Stimulated activated CD8-positive, alpha-beta memory T cell treated with anti-CD3 and anti-CD28 coated beads, Interleukin-7, amount 100 ng/mL, for 4 hours (primary cell): Measurements from ENCODE around the gene UMAD1.

Source experiments
- DNase-seq, 2 donors: peaks; one replicate each; pipeline ENCODE4 v3.0.0-alpha.2; 2020; ENCODE audit warnings: low read depth in 2 of 2

The UMAD1 gene

GRCh38 chr7:7830122-7830878, 189.7 kb downstream of the UMAD1 start:
- DNase-seq = no peak

DNA sequence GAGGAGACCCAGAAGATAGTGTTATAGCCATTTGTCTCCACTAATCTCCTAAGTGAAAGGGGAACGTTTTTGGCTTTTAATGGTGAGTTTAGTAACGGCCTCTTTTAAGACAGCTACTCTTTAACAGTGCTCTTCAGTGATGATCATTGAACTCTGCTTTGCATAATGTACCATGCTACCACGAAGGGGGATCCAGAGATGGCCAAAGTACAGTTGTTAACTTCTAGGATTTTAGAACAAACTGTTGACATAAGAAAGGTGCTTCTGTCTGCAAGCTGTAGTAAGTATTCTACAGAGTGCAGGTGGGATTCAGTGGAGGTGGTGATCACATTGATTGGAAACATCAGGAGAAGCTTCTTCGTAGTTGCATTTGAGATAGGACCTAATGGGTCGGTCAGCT, 192.0 kb downstream of the UMAD1 start:
- no peak for DNase-seq

GRCh38 chr7:7834761-7835160, 194.2 kb downstream of the UMAD1 start:
- DNase-seq = no peak

- DNase-seq = no peak
These were observed 200.5 kb downstream of the UMAD1 start for GRCh38 chr7:7841027-7841426.

- DNase-seq = no peak
These were observed 202.7 kb downstream of the UMAD1 start for GRCh38 chr7:7843240-7843639.

- DNase-seq = no peak
These were observed 203.4 kb downstream of the UMAD1 start for GRCh38 chr7:7843972-7844371.

DNA sequence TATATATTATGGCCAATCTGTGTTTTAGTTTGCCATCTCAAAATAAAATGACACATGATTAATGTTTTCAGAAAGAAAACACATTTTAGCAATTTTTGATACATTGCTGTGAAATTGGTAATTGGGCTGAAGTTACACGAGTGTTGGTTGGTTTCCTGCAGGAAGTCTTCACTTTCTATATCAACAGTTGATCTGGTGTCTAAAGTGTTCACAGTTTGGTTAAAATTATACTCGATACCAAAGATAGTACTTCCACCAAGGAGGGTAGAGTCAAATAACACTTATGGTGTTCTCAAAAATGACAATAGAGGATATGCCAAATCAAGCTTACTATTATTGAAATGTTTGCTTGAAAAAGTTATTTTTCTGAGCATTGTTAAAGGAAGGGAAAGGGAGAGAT, 207.7 kb downstream of the UMAD1 start:
- DNase-seq = no peak

DNA sequence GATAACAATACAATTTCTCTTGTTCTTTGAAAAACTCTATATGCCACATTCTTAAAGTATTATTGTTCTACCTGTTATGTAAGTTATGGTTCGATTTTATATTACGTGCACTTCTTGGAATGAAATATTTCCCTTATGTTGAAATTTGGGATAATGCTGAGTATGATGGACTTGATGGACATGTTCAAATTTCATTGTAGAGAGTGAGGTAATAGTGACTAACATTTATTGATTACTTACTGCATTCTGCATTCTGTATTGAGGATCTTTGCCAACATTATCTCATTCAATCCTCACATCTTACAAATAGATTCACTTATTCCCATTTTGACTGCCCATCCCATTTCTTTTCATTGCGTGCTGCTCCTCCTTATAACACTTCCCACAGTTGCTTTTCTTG, 208.3 kb downstream of the UMAD1 start:
- no peak for DNase-seq

DNA sequence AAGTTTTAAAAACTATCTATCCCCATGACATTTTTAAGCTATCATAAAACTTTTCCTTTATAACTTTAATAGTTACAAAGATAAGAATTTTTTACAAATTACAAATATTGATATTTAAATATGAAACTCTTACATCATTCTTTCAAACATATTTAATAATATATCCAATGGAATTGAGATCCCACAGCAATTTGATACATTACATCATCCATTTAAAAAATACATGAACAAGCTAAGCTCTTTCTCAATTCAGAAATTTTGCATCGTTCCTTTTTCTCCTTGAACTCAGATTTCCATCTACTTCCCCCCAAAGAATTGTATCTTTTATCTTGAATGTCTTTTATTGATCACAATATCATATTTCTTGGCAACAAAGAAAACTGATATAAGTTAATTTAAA, 209.6 kb downstream of the UMAD1 start:
- DNase-seq = no peak

DNA sequence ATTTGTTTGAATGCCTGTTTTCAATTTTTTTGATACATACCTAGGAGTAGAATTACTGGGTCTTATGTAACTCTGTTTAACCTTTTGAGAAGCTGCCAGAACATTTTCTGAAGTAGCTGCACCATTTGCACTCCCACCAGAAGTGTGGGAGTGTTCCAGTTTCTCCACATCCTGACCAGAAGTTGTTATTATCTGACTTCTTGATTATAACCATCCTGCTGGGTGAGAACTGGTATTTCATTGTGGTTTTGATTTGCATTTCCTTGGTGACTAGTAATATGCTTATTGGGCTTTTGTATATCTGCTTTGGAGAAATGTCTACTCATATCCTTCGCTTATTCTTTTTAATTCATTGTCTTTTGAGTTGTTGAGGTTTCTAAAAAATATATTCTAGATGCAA, 210.8 kb downstream of the UMAD1 start:
- DNase-seq = no peak

GRCh38 chr7:7851991-7852390, 211.4 kb downstream of the UMAD1 start:
- no peak for DNase-seq

DNA sequence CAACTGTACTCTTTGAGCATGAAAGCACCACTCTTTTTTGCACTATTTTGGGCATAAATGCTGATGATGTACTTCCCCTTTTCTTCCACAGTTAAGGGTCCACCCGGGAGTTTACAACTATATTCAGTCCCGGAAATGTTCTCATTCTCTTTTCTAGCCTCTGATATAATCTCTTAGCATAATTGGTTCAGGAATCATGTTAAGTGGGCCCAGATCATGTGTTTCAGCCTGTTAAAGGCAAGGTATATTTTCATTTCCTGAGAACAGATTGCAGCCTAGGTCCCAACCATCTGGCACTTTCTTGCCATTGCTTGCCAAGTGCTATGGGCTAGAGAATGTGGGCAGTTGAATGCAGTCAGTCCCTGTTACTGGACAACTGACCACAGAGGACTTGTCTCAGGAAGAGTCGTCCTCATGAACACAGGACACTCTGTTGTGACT, 216.6 kb downstream of the UMAD1 start:
- DNase-seq = no peak

GRCh38 chr7:7858559-7858958, 218.0 kb downstream of the UMAD1 start:
- no peak for DNase-seq

DNA sequence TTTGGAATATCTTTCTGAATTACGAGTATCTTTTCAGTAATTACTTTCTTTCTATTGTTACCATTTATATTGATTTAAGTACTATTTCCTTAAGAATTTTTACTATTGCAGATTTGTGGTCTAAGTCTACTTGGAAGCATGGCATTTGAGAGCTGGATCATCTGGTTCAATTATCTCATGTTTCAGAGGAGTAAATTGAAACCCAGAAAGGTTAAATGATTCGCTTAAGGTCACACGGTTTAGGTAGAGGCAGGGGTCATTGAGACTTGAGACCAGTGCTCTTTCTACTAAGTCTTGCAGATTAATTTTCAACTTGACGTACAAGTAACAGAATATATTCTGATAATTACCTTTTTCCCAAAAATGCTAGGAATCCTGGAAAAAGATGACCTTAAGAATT, 218.9 kb downstream of the UMAD1 start:
- no peak for DNase-seq

DNA sequence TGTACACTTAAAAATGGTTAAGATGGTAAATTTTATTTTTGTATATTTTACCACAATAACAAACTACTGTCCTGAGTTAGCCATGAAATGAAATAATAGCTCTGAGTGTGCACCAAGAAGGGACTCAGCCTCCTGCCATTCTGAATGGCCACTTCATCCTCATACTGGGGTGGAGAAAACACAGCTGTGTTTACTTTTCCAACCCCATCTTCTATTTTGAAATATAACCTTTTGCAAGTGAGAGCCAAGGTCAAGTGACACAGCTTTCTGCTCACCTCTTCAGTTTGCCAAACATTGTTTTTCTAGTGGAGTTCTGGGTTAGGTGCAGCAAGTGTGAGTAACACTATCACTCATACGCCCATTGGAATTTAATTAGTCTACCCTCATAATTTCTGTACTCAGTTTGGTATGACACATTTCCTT, 220.7 kb downstream of the UMAD1 start:
- DNase-seq = no peak

- DNase-seq = no peak
These were observed 221.8 kb downstream of the UMAD1 start for GRCh38 chr7:7862393-7862792.

- DNase-seq = no peak
These were observed 227.5 kb downstream of the UMAD1 start for GRCh38 chr7:7867846-7868571.

- no peak for DNase-seq
These were observed 228.0 kb downstream of the UMAD1 start for GRCh38 chr7:7868572-7868899.

GRCh38 chr7:7869036-7869435, 228.5 kb downstream of the UMAD1 start:
- DNase-seq = no peak

GRCh38 chr7:7869651-7870050, 229.1 kb downstream of the UMAD1 start:
- no peak for DNase-seq

- DNase-seq = no peak
These were observed 230.0 kb downstream of the UMAD1 start for GRCh38 chr7:7870555-7870954.

DNA sequence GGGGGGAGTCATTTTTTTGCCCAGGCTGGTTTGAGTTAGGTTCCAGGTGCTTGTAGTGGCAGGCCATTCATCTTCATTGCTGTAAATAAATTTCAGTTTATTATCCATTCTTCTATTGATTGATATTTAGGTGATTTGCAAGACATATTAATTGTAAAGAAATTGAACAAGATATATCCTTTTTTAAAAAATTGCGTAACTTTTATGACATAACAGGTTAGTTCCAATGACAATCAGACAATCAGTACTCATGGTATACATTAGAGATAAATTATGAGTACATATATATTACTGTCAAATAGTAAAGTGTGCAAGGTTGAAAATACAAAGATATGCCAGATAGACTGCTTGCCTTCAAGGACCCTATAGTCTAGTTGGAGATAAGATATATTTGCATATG, 235.9 kb downstream of the UMAD1 start:
- no peak for DNase-seq

DNA sequence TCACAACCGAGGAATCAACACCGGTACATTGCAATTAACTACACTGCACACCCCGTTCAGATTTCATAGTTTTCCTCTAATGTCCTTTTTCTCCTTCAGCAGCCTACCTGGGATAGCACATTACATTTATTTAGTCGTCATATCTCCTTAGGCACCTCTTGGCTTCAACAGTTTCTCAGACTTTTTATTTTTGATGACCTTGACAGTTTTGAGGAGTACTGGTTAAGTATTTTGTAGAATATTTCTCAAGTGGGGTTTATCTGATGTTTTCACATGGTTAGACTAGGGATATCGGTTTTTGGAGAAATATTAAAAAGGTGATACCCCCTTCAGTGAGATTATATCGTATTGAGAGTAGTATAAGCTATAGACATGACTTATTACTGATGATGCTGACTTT, 241.0 kb downstream of the UMAD1 start:
- no peak for DNase-seq

DNA sequence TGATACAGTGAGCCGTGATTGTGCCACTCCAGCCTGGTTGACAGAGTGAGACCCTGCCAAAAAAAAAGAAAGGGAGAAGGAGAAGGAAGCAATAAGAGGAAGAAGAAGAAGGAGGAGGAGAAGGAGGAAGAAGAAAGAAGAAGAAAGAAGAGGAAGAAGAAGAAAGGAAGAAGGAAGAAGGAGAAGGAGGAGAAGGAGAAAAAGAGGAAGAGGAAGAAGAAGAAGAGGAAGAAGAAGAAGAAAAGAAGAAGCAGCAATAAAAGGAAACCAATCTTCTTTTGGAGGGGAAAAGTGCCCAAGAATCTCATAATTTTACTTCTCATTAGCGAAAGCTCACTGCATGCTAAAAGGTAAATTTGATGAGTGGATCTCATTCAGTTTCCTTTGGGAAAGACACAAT, 242.3 kb downstream of the UMAD1 start:
- no peak for DNase-seq
